HEK293 (cell line): ENCODE data around the gene SDC1.

Experiments
- AEBP2 ChIP-seq: fragments of 450-650 bp; formaldehyde crosslinking; IDR thresholded peaks from 2 replicates; pipeline ENCODE4 v1.5.1; 2016; ENCODE audit warnings: missing biosample characterization, missing genetic modification characterization, borderline replicate concordance
- ELK4 ChIP-seq: IDR thresholded peaks from 2 replicates; pipeline ENCODE4 v1.6.1; 2011; ENCODE audit warnings: mild to moderate bottlenecking, low read depth, low read length, borderline replicate concordance
- KLF8 ChIP-seq: fragments of 450-650 bp; formaldehyde crosslinking; IDR thresholded peaks from 2 replicates; pipeline ENCODE4 v1.5.1; 2016; ENCODE audit warnings: missing biosample characterization, missing genetic modification characterization
- PATZ1 ChIP-seq: fragments of 450-650 bp; formaldehyde crosslinking; IDR thresholded peaks from 2 replicates; pipeline ENCODE4 v1.5.1; 2016; ENCODE audit warnings: missing biosample characterization, missing genetic modification characterization
- PRDM2 ChIP-seq: fragments of 450-650 bp; formaldehyde crosslinking; IDR thresholded peaks from 2 replicates; pipeline ENCODE4 v1.5.1; 2016; ENCODE audit warnings: missing biosample characterization, missing genetic modification characterization, borderline replicate concordance
- PRDM6 ChIP-seq: fragments of 450-650 bp; formaldehyde crosslinking; IDR thresholded peaks from 2 replicates; pipeline ENCODE4 v1.5.1; 2017; ENCODE audit warnings: missing biosample characterization, missing genetic modification characterization
- SALL2 ChIP-seq: fragments of 450-650 bp; formaldehyde crosslinking; IDR thresholded peaks from 2 replicates; pipeline ENCODE4 v1.5.0; 2017; ENCODE audit warnings: missing biosample characterization, mild to moderate bottlenecking, missing genetic modification characterization, borderline replicate concordance
- ZFHX2 ChIP-seq: fragments of 450-650 bp; formaldehyde crosslinking; conservative IDR thresholded peaks from 2 replicates; pipeline ENCODE4 v1.5.1; 2016; ENCODE audit warnings: missing biosample characterization, missing genetic modification characterization
- ZNF146 ChIP-seq: fragments of 450-650 bp; formaldehyde crosslinking; IDR thresholded peaks from 2 replicates; pipeline ENCODE4 v1.5.1; 2016; ENCODE audit warnings: missing biosample characterization, missing genetic modification characterization
- ZNF18 ChIP-seq: fragments of 450-650 bp; formaldehyde crosslinking; IDR thresholded peaks from 2 replicates; pipeline ENCODE4 v1.5.1; 2016; ENCODE audit warnings: missing biosample characterization, missing genetic modification characterization
- ZNF202 ChIP-seq: fragments of 450-650 bp; formaldehyde crosslinking; IDR thresholded peaks from 2 replicates; pipeline ENCODE4 v1.5.1; 2016; ENCODE audit warnings: missing biosample characterization, missing genetic modification characterization, borderline replicate concordance
- ZNF239 ChIP-seq: fragments of 450-650 bp; formaldehyde crosslinking; IDR thresholded peaks from 2 replicates; pipeline ENCODE4 v1.5.1; 2016; ENCODE audit warnings: missing biosample characterization, missing genetic modification characterization
- ZNF362 ChIP-seq: fragments of 450-650 bp; formaldehyde crosslinking; IDR thresholded peaks from 2 replicates; pipeline ENCODE4 v1.5.1; 2016; ENCODE audit warnings: missing biosample characterization, missing genetic modification characterization
- ZNF394 ChIP-seq: fragments of 450-650 bp; formaldehyde crosslinking; IDR thresholded peaks from 2 replicates; pipeline ENCODE4 v1.5.1; 2016; ENCODE audit warnings: missing biosample characterization, missing genetic modification characterization, mild to moderate bottlenecking, moderate library complexity, borderline replicate concordance
- ZNF501 ChIP-seq: fragments of 450-650 bp; formaldehyde crosslinking; IDR thresholded peaks from 2 replicates; pipeline ENCODE4 v1.5.1; 2016; ENCODE audit warnings: missing biosample characterization, missing genetic modification characterization
- ZNF521 ChIP-seq: fragments of 450-650 bp; formaldehyde crosslinking; IDR thresholded peaks from 2 replicates; pipeline ENCODE4 v1.5.1; 2017; ENCODE audit warnings: missing biosample characterization, mild to moderate bottlenecking, missing genetic modification characterization
- ZNF585B ChIP-seq: fragments of 450-650 bp; formaldehyde crosslinking; IDR thresholded peaks from 2 replicates; pipeline ENCODE4 v1.5.1; 2016; ENCODE audit warnings: missing biosample characterization, missing genetic modification characterization
- ZNF776 ChIP-seq: fragments of 450-650 bp; formaldehyde crosslinking; IDR thresholded peaks from 2 replicates; pipeline ENCODE4 v1.5.0; 2017; ENCODE audit warnings: missing biosample characterization, missing genetic modification characterization, borderline replicate concordance
- ZSCAN30 ChIP-seq: fragments of 450-650 bp; IDR thresholded peaks from 2 replicates; pipeline ENCODE4 v1.5.1; 2018; ENCODE audit warnings: missing biosample characterization, mild to moderate bottlenecking, missing genetic modification characterization, moderate library complexity
- ZXDB ChIP-seq: fragments of 450-650 bp; formaldehyde crosslinking; IDR thresholded peaks from 2 replicates; pipeline ENCODE4 v1.5.1; 2016; ENCODE audit warnings: missing biosample characterization, missing genetic modification characterization

Gene SDC1

GRCh38 chr2:20164734-20165478, 60.0 kb downstream of the SDC1 start (continued):
- TF ChIP-seq PRDM6 (tag by site-specific recombination) (no peak), SALL2 (0 out of 2 replicates have a peak, but pooled peaks have one; percentile 26), ELK4 (no peak), ZNF585B (tag by site-specific recombination) (no peak), ZNF202 (tag by site-specific recombination) (no peak), ZNF146 (tag by site-specific recombination) (peak; percentile 32; the same call in 1 of the 2 replicates), AEBP2 (tag by site-specific recombination) (no peak), ZNF521 (tag by site-specific recombination) (0 out of 2 replicates have a peak, but pooled peaks have one; percentile 43), ZSCAN30 (no peak), PRDM2 (tag by site-specific recombination) (no peak), KLF8 (tag by site-specific recombination) (no peak), ZNF239 (tag by site-specific recombination) (0 out of 2 replicates have a peak, but pooled peaks have one; percentile 15), ZNF776 (tag by site-specific recombination) (no peak; the same call in 1 of the 2 replicates), ZNF18 (tag by site-specific recombination) (peak; percentile 96), ZFHX2 (no peak), ZXDB (tag by site-specific recombination) (no peak), ZNF362 (tag by site-specific recombination) (no peak), ZNF394 (no peak), ZNF501 (no peak), PATZ1 (tag by site-specific recombination) (no peak)
